IPS-18c (cell line): ENCODE measurements around the gene KIF1A.

ENCODE experiments used
- H3K4me3 ChIP-seq: 2 replicates; pipeline ENCODE4 v1.7.0; 2013; ENCODE audit warnings: low read depth, mild to moderate bottlenecking, low read length, moderate library complexity; ENCODE audit not compliant: insufficient read depth
- H3K9me3 ChIP-seq: one replicate; pipeline ENCODE4 v1.6.1; 2013; ENCODE audit warnings: mild to moderate bottlenecking, low read length, moderate library complexity; ENCODE audit not compliant: control insufficient read depth, insufficient read depth

The KIF1A gene

DNA sequence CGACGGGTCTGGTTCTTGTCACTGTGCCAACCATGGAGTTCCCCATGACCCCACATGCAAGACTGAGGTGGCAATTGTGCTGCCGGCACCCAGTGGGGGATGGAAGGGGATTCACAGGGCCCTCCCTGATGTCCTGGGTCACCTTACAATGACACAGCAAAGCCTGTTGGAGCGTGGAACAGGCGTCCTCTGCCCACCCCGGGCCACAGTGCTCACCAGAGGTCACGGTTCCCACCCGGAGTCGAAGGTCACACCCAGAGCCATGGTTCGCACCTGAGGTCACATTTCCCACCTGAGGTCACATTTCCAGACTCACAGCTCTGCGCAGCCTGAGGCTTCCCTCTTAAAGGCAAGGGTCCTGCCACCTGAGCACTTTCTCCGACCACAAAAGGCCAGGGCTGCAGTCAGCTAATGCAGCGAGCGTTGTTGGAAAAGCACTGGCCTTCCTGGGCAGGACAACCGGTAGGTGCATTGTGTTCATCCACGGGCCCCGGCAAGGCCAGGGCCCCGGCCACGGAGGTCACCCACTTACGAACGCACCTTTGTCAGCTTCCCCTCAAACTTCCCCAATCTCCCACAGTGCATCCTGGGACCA is 24.0 kb downstream of the KIF1A start:
- H3K9me3 ChIP-seq: no peaks in the 10 kb centered on the region
- no peak overlapping the region for H3K4me3 ChIP-seq

DNA sequence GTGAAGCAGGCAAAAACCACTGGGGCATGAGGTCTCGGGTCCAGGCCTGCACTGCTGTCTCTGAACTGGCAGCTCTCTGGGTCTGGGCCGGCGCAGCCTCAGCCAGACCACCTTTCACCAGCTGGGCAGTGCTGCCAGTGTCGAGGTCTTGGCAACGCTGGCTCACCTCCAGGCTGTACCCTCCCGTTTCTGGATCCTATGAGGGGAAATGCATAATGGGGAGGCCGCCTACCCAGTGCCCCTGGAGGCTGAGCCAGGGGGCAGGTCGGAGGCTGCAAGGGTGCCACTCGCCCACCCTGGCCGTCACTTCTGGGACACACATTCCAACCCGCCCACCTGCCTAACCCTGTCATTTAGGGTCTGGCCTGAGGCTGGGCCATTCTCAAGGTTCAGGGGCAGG is 24.6 kb downstream of the KIF1A start:
- Histone ChIP-seq H3K4me3 (no peak overlapping the region), H3K9me3 (no peaks in the 10 kb centered on the region)

DNA sequence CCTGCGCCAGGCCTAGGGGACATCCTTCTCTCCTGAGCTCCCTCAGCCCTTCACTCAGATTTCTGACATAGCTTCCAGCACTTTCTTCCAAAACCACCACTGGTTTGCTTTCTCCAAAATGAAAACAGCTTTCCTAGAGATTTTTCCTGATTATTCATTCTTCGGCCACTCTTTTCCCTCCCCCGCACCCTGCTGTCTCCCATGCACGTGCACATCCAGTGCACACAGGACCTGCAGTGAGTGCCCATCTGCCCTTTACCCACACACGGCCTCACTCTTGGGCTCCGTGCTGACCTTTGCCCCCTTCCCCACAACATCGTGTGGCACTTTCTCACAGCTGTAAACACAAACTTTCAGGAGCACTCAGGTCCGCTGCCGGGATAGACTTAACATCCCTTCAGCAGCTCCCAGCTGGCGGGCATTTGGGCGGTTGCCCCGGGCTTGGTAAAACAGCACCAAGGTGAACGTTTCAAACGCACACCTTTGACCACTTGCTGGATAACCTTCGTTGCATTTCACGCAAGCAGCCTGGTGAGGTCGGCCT is 25.8 kb downstream of the KIF1A start:
- no peak overlapping the region for H3K4me3 ChIP-seq
- no peaks in the 10 kb centered on the region for H3K9me3 ChIP-seq

DNA sequence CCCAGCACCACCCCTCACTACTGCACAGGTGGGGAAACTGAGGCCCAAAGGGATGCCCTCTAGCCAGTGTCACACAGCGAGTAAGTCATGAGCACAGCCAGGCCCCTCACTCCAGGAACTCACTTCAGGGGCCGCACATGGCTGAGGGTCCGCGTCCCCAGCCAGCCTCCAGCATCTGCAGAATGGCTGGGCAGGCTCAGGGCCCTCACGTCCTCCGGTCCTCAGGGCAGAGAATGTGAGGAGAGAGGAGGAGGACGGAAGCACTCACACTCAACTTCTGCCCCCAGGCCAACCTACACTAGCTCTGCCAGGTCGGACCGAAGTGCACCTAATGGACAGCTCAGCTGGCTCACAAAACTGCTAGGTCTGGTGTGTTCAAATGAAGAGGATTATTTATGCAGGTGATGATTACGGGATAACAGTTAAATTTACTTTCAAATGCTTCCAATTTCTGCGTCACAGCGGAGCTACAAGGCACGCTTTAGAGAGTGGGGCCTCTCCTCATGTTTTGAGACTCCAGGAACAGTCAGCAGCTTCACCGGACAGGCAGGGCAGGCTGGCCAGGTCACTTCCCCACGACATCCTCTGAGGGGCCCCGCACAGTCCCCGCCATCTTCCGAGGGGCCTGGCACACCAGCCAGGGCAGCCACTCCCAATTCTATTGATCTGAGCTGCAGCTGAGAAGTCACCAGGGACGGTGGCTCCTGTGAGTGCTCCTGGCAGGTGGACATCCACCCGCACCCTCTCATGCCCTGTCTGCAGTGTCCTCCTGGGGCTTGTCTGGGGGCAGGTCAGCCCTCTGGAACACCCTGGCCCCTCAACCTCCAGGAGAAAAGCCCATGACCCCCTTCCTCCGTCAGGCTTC is 26.5 kb downstream of the KIF1A start:
- H3K9me3 ChIP-seq: no peaks in the 10 kb centered on the region
- H3K4me3 ChIP-seq: no peak overlapping the region

DNA sequence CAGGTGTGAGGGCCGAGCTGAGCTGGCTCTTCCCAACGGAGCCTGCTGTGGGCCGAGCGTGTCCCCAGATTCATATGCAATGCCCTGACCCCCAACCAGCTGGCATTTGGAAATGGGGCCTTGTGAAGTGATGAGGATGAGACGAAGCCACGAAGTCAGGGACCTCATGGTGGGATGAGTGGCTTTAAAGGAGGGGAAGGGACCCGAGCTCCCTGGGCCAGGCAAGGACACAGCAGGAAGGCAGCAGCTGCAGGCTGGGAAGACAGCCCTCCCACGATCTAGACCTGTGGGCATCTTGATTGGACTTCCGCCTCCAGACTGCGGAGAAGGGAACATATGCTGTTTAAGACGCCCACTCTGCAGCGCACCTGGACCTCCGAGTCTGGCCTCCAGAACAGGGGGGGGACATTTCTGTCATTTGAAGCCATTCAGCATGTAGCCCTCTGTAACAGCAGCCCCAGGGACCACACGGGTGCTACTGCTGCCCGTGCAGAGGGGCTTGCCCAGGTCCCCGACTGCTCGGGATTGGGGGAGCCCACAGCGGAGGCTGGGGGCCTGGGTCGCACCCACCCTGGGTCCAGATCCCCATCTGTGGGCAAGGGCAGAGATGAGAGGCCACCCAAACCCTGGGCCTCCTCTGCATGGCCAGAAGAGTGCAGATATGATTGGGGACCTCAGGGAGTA is 27.2 kb downstream of the KIF1A start:
- H3K9me3 ChIP-seq: no peaks in the 10 kb centered on the region
- no peak overlapping the region for H3K4me3 ChIP-seq

DNA sequence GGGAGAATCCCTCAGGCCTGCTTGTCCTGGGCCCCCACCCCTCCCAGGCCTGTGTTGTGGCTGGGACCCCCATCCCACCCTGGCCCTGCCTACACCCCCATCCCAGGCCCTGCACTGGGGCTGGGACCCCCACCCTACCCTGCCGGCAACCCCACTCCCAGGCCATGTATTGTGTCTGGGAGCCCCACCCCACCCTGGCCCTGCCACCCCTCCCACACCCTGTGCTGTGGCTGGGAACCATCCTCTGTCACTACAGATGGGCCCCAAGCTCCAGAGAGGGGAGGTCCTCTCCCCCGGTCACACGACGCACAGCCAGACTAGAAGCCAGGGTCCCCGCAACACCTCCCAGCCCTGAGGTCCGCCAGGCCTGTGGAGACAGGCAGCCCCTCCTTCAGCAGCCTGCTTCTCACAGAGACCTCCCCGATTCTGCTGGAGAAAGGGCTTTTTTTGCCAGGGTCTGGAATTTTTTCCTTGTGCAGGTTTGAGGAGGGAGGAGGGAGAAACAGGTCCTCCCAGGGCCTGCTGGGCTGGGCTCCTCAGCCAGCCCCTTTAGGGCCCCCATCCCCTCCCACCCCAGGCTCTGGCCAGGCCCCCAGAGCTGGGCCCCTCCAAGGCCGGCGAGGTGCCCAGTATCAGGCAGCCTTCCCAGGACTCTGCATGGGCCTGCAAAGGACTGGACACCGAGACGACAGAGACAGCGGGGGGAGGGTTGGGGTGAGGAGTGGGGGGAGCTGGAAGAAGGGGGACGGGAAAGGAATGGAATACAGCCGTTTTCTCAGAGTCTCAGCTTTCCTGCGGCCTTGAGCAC is 28.0 kb downstream of the KIF1A start:
- Histone ChIP-seq H3K9me3 (no peaks in the 10 kb centered on the region), H3K4me3 (no peak overlapping the region)

DNA sequence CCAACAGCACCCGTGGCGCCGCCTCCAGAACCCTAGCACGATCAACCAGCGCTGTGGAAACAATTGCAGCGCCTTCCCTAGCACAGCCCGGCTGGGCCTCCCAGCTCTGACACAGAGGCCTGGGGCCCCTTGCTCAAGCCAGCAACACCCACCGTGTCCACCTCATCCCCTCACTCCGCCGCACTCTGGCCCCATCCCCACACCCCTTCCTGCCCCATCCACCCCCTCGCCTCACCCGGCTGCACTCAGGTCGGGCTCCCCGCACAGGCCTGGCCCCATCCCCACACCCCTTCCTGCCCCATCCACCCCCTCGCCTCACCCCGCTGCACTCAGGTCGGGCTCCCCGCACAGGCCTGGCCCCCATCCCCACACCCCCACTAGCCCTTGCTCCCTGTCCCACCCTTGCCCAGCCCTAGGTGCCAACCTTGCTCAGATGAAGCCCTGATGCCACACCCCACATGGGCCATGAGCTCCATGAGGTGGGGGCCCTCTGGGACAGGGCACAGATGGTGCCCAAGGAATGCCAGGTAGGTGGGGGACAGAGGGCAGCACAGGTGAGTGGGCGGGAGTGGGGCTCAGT is 28.7 kb downstream of the KIF1A start:
- no peak overlapping the region for H3K4me3 ChIP-seq

DNA sequence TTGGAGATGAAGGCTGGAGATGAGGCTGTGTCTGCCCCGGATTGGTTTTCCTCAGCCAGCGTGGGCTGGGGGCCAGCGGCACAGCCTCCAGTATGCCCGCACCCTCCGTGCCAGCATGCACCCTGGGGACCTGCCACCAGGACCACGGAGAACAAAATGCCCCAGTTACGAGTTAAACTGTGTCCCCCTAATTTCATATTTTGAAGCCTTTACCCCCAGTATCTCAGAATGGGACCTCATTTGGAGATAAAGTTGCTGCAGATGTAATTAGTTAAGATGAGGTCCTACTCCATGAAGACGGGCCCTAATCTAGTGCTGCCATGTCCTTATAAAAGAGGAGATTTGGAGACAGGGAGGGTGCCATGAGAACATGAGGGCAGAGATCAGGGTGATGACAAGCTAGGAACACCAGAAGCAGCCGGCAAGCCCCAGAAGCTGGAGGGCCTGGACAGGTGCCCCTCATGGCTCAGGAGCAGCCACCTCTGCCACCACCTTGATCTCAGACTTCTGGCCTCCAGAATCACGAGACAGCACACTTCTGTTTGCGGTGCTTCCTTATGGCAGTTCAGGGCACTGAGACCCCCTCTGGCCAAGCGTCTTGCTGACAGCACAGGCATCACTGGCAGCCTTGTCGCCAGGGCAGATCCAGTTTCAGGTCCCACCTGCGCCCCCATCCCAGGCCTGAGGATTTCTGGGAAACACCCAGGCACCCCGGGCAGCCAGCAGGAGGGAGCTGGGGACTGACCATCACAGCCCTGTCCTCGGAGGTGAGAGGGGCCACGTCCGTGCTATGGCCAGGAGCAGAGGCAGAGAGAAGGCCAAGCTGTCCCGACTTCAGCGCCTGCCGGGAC is 29.4 kb downstream of the KIF1A start:
- H3K9me3 ChIP-seq: peaks cover 2% of the 10 kb centered on the region
- no peak overlapping the region for H3K4me3 ChIP-seq

More for the DNA sequence above, 28.7 kb downstream of the KIF1A start:
- peaks cover under 1% of the 10 kb centered on the region for H3K9me3 ChIP-seq

DNA sequence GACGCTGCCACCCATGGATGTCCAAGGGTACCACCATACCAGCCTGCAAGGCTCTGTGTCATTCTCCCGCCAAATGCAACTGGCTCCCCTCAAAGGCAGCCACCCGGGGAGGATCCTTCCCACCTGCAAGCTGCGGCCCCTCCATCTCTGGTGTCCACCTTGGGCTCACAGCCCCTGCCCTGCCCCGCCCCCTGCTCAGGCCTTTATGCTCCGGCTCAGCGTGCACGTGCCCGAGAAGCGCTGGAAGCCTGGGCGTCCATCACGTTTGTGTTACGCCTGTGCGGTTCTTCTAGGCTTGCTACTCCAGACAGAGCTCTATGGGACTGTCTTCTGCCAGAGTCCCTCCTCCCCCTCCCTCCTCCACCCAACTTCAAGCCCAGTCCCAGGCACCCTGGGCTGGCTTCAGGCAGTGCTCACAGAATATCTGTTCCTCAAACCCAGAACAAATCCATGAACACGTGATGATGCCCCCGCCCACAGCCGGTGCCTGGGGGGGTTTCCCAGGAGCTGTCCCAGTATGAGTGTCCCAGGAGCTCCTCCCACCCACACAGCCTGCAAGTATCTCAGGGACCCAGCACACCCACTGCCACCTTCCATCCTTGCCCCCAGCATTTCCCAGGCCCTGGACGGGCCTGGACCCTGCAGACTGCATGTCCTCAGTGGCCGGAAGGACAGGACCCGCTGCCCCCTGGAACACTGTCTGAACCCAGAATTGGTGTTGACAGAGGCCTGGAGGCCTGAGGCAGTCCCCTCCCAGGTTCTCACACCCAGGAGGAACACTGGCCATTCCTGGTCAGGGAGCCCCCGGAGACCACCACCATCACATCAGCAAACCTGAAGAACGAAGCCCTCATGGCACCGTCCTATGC is 30.3 kb downstream of the KIF1A start:
- peaks cover 2% of the 10 kb centered on the region for H3K9me3 ChIP-seq

DNA sequence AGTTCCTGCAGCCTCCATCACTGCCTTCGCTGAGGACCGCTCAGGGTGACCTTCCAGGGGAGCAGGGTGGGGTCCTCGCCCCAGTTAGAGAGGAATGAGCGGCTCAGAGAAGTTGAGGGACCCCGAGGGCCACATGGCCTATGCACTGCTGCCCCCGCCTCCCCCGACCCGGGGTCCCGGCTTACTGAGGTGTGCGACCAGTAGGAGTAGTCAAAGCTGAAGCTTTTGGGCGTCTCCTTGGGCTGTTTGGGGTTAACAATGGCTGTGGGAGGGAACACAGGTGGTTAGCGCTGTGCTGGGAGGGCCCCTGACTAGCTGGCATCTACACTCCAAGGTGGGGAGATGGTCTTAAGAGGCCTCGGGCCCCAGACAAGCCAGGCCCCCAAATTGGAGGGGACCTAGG is 31.0 kb downstream of the KIF1A start:
- Histone ChIP-seq H3K4me3 (no peak overlapping the region), H3K9me3 (peaks cover 2% of the 10 kb centered on the region)

More for the DNA sequence above, 30.3 kb downstream of the KIF1A start:
- H3K4me3 ChIP-seq: no peak overlapping the region

DNA sequence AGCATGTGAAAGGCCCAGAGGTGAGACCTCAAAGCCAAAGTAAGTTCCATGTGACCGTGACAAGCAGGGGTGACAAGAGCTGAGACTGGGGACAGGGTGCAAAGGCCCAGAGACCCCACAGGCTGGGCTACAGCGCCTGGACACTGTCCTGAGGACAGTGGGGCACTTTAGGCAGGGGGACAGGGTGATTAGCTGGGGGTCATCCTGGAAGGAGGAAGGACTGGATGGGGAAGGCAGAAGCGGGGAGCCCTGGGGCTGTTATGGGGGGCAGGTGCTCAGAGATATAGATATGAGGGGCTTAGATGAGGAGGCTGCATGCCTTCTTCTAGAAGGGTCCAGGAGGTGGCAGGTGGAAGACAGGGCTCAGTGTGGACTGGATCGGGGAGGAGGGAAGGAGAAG is 31.5 kb downstream of the KIF1A start:
- Histone ChIP-seq H3K4me3 (no peak overlapping the region), H3K9me3 (peaks cover 2% of the 10 kb centered on the region)

DNA sequence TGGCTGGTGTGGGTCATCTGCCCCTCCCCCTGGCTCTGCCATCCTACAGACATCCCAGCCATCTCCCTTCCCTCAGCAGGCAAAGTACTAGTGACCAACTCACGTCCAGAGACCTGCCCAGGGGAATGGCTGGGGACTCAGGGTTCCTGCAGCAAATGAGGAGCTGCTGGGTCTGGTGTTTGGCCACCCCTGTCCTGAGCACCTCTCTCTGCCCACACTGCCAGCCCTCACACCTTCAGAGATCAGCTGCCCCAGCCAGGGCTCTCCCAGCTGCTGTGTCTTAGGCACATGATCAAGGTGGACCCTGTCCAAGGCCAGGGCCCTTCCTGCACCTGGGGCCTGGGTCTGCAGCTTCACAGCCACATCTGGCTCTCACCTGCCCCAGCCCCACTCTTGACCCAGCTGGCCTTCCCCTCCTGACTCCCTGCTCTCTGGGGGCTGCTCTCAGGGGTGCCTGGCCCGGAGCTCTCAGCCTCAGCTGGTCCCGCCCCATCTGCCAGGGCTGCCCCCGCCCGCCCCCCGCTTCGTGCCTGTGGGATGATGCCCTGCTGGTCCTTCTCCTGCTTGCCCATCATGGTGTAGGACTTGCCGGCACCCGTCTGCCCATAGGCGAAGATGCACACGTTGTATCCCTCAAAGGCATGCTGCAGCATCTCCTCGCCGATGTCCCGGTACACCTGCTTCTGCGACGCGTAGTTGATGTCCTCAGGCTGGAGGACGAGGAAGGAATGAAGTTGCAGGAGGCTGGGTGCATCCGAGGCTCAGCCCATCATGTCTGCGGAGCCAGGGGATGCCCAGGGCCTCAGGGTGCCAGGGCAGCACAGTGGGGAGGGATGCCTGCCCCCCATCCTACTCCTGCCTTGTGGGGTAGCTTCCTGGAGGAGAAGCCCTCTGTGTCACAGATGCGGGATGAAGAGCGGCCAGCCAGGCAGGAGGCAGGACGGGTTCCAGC is 32.2 kb downstream of the KIF1A start:
- Histone ChIP-seq H3K4me3 (no peak overlapping the region), H3K9me3 (peaks cover 2% of the 10 kb centered on the region)

DNA sequence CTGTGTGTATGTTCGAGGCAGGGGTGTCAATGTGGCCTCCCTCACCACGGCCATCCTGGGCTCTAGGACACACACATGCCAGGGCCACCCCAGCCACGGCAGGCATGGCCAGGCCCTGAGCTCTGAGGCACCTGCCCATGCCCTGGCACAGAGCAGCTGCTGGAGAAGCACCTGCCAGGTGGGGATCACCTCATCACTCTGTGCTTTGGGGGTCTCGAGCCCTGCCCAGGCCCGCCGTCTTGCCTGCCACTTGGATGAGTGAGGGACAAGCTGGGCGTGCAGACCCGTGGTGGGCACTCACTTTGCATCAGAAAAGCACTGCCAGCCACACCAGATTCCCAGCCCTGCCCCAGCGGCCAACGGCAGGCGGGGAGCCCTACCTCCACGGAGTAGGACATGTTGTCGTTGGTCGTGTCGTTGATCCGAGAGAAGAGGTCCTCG is 33.1 kb downstream of the KIF1A start:
- Histone ChIP-seq H3K9me3 (peaks cover 2% of the 10 kb centered on the region), H3K4me3 (no peak overlapping the region)

DNA sequence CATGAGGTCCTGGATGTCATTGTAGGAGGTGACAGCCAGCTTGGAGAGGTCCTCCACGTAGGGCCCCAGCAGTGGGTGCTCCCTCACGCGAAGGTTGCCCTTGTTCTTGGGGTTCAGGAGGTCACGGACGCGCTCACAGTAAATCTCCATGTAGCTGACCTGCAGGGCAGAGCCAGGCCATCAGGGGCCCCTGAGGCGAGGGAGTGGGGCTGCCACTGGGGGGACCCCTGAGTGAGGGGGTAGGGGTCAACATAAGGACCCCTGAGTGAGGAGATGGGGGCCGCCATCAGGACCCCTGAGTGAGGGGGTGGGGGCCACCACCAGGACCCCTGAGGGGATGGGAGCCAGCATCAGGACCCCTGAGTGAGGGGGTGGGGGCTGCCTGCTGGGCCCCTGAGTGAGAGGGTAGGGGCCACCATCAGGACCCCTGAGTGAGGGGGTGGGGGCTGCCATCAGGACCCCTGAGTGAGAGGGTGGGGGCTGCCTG is 33.6 kb downstream of the KIF1A start:
- Histone ChIP-seq H3K9me3 (peaks cover 2% of the 10 kb centered on the region), H3K4me3 (no peak overlapping the region)
